HG03575 (cell line): ENCODE results near the gene MBOAT2.

ENCODE experiments used
- ATAC-seq: cut with Tn5 transposase; IDR thresholded peaks from one replicate; pipeline ENCODE4 v1.9.1; 2021; ENCODE audit not compliant: unreplicated experiment, insufficient number of reproducible peaks, low FRiP score; ENCODE audit errors: extremely low read depth

The MBOAT2 gene

DNA sequence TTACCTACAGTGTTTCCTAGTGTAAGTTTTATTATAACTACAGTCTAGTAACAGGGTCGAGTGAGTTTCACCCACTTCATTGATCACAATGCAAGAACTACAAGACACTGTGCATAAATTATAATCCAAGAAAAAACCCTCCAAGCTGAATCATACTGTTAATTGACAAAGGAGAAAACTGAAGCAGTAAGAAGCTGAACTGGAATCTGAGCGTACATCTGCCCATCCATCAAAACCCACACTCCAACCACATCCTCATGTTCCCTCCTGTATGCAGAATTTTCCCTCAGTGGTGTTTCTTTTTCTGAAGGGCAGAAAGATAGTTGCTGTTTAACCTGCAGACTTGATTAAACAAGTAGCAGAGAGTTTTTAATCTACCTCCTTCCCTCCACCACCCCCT lies 116.6 kb downstream of the MBOAT2 start:
- no peak for ATAC-seq

DNA sequence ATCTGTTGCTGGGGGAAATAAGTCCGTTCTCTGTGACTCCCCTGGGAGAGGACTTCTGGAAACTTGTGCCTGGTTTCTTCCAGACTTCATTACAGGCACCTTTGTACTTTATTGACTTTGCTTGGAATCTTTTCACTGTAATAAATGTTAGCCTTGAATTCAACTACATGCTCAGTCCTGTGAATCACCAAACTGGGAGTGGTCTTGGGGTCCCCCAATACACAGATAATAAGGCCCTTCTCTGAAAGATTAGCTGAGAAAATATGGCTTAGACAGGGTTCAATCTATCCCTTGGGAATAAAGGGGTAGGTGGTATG lies 117.3 kb downstream of the MBOAT2 start:
- no peak for ATAC-seq

DNA sequence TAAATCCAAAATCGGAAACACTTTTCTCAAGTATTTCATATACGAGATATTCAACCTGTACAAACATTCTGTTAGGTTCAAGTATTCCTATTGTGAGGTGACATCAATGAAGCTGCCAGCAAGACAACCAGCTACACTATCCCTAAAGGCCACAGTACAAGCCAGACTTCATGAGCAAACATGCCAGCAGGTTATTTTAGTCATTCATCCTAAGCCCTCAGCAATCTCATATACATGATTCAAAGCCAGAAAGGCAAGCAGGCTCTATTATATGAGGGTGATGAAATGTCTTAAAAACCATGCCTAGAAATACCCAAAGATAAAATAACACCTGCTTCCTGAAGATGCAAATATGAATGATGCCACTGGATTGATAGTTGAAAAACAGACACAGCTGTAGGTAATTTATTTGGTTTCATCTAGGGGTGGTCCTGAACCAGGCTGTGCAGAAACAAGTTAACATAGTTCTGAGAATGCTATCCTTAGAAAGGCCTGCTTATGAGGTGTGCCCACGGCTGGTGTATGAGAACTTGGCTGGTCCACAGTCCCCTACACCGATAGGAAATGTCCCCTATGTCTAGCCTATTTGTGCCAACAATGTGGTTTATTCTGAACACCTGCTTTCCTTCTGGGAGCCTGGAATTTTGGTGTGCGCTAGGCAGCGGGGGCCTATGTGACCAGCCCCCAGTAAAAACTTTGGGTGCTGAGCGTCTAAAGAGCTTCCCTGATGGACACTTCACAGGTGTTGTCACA lies 117.9 kb downstream of the MBOAT2 start:
- no peak for ATAC-seq

DNA sequence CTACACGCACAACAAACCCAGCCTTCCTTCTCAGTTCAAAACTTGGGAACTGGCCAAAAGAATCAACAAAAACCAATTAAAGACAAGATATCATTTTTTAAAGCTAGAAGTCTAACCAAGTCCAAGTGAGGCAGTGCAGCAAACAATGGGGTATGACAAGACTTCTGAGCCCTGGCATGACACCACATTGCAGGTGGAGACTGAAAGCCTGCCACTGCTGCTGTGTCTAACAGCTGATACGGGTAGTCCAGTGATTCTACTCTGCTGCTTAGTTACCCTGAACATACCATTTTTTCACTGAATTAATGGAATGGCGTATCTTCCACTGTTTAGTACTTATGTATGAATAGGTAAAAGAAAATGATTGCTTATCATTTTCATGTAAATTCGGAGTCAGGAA lies 118.7 kb downstream of the MBOAT2 start:
- ATAC-seq = no peak

DNA sequence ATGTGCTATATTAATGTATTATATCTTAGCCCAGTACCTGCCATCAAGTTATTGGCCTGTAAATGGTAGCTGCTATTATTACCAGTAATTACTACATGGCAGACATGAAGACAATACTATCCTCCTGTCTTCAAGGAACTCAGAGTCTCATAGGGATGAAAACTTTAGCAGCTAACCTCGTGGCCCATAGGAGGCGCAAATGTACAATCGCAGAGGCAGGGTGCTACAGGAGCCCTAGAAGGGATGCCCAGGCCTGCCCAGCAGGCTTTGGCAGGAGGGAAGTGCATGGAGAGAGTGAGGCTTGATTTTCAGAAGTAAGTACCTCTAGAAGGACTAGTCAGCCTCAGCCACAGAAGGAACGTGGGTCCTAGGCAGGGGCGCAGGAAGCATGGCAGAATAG lies 121.4 kb downstream of the MBOAT2 start:
- no peak for ATAC-seq

DNA sequence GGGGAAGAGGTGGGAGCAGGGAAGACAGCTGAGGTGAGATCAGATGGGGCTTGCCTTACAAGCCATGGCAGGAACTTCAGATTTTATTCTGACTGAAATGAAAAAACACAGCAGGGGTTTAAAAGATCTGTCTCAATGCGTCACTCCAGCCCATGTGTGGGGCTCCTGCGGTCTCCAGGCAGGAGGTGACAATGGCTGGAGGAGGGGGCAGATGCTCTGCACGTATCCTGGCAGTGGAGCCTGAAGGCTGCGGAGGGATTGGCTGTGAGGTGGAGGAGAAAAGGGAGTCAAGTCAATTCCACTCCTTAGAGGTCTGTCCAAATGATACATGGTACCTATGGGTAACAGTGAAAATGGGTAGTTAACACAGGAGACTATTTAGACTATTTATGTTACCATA lies 125.6 kb downstream of the MBOAT2 start:
- ATAC-seq = no peak

DNA sequence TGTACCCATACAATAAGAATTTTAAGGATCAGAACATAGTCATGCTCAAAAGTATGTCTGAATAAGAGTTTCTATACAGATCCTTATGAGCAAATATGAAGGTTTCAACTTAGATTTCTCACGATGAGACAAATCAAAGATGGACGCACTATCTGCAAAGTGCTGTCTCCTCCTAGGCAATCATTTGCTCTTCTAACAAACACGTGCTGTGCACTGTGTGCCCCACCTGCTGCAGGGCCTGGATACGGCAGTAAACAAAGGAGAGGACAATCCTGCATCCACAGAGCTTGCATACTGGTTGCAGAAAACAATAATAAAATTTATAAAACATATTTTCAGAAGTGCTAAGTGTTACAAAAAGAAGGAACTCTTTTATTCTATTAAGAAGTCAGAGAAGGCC lies 126.2 kb downstream of the MBOAT2 start:
- ATAC-seq = no peak

DNA sequence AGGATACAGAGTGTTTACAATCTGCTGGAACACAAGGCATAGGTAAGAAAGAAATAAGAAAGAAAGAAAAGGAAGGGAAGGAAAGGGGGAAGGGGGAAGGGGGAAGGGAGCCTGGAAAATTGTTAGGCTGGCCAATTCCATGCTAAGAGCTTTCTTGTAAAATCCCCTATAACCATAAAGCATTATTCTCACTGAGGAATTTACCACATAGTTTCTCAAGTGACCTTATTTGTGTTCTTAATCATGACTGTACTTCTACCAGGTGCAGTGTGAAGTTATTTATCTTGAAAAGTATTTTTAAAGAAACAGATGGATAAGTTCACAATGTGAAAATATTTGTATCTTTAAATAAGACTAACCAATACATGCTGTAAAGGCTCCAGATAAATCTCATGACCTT lies 126.9 kb downstream of the MBOAT2 start:
- no peak for ATAC-seq

DNA sequence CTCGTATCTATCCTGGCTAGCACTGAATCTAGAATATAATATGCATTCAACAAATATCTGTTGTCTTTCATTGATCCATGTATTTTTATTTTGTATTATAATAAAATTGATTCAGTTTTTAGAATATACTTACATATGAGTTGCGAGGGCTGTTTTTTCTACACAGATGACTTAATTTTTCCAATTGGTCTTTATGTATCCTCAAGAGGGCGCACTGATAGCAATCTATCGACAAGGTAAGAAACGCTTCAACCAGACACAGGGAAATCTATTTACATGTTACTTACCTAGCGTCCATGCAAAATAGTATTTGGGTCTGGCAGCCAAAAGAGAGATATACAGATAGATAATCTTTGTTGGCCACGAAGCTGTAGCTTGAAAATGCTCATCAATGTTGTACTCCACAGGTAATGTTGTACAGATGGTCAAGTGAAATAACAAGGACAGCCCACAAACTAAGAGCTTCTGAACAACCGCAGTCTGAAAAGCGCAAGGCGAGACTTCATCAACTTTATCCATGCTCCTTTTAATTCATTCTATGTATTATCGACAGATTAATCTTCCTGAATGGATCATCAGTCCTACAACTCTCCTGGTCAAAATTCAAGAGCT lies 130.6 kb downstream of the MBOAT2 start:
- ATAC-seq = no peak

DNA sequence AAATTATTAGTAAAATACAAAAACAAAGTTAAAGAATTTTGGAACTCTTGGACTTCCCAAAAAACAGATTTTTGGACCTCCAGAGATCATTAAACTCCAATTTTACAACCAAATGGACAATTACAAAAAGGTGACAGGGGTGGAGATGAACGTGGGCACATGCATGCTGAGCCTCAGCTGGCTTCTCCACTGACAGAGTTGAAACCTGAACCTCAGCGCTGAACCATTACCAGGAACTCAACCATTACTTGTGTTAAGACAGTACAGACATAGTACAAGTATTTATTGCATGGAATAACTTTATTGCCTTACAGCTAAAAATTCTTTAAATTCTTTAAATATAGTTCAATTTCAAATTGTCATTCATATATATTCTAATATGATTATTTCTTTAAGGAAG lies 133.0 kb downstream of the MBOAT2 start:
- ATAC-seq = no peak

DNA sequence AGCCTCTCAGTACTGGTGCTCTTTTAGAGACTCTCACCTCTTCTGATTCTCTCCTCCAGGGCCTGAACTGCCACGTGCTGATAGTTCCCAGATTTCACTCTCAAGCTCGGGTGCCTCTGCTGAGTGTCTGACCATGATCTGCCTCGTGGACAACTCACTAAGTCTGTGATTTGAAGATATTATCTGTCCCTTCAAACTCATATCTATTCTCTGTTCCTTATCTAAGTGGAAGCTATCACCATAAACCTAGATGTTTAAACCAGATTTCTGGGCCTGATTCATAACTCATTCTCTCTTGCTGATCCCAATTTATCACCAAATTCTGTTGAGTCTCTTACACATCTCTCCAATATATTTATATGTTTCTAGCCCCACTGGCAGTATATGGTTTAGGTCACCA lies 136.1 kb downstream of the MBOAT2 start:
- no peak for ATAC-seq

DNA sequence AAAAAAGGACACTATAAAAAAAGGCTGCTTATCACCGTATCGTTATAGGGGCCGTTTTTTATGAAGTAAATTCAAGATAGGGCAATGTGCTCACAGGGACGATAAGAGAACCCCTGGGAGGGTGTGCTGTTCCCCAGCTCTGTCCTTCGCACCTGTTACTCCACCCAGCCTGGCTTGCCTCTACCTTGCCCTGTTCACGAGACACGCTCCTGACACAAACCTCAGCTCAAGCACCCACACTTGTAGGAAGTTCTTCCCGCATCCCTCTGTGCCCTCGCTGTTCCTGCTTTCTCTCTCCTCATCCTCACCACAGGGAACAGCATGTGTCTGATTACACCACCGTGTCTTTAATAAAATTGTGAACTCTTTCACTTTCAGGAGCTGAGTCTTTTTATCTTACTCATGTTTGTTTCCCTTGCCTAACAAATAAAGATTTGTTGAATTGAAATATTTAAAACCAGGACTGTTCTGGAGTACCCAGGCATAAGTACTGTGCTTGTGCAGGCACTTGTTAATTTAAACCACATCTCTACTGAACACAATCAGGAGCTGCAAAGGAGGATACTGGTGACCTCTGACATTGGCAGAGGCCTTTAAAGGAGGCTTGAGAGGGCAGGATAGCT lies 140.0 kb downstream of the MBOAT2 start:
- no peak for ATAC-seq

DNA sequence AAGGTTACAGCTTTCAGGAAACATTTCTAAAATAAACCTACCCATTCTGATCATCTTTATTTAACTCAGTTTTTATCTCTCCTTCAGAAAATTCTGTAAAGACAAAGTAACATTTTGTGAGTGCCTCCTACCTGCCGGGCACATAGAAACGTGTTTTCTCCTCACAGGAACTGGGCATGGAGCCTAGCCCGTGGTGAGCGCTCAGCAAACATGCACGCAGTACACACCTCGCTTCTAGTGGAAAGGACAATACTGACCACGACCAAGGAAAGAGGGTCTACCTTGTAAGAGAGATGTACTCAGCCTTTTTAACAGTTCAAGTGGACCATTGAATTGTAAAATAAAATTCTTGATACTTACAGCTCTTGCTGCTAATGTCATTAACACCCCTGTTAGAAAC lies 141.3 kb downstream of the MBOAT2 start:
- ATAC-seq = no peak

DNA sequence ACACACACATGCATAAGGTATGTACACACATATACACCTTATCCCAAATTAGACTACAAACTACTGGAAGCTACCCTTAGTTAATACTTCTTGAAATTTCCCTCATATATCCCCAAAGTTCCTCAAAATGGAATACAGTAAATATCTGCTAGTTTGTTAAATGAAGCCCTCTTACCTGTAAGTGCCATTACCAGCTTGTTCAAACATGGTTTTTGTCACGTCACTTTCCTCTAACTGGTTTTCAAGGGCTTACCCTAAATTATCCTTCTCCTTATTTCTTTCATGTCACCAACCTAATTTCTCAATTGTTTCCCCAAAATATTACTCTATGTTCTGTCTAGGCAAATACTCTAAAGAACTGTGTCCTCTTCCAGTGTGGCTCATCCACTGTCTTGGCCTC lies 141.7 kb downstream of the MBOAT2 start:
- no peak for ATAC-seq

DNA sequence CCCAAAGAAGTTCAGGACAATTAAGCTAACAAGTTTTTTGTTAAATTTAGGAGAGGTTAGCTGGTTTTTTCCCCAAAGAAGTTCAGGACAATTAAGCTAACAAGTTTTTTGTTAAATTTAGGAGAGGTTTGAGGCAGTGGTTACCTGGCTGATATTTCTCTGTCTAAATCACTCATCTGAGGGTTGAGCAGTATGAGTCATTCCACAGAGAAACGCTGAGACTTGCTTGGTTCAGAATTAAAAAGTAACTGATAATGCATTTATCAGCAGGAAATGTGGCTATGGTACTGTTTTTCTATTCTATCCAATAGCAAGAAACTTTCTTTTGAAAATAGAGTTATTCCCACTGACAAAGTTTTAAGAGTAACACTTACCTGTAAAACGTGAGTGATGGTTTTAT lies 143.2 kb downstream of the MBOAT2 start:
- ATAC-seq = no peak

DNA sequence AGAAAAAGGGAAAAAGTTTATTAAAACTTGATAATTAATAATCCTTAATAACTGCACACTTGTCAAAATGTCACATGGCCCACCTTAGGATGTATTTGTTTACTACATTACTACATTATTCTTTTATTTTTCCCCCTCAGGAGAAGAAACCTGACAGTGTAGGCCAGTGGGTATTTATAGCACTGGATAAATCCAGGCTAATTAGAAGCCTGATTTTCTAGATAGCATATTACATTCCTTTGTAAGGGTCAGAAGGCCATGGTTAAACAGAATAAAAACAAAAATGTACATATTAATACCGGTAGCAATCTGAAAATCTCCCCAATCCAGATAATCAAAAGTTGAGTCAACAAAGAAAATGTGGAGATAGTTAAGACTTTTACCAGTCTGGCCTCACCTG lies 144.6 kb downstream of the MBOAT2 start:
- no peak for ATAC-seq

DNA sequence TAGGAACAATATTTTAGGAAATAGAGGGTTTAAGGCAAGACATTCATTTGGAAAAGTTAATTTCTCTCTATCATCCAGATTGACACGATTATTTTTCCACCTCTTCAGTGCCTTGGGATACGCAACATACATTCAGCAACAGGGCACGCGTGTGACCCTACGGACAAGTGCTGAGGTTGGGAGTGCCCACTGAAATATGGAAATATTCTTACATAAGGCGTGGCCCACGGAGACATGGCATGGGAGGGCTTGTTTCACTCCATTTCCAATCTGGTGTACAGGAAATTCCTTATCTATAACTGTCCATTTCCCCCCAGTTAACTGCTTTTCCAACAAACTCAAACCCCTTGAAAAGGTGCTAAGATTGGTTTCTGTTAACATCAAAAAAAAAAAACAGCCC lies 145.2 kb downstream of the MBOAT2 start:
- ATAC-seq = no peak

DNA sequence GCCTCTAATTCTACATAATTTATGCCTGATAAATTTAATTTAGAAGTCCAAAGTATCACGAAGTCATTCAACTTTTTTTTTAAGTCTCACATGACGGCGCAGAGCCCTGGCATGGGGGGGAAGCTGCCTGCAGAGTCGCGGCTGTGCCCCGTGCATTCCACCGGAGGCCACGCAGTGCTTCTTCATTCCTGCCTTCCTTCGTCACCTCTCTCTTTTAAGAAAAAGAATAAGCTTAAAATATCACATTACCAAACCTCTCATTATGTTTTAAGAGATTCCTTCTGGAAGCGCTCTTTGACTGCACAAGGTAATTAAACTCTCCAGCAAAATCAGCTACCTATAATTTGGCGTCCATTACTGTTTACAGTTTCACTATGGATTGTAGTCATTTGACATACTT lies 145.8 kb downstream of the MBOAT2 start:
- ATAC-seq = no peak

DNA sequence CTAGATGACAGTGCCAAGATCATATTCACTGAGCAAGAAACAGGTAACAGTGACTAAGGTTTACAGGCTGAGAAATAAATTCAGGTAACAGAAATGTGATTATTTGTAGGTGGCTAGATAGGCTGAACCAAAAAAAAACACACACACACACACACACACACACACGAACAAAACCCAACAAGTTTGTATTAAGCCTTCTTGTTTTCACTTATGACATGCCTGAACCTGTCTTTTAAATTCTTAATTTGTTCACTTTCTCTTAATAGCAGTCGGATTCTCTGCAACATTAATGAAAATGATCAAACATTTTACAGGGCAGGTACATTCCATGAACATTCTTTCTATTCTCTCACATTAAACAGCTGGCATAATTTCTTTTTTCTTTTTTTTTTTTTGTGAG lies 147.3 kb downstream of the MBOAT2 start:
- ATAC-seq = no peak

DNA sequence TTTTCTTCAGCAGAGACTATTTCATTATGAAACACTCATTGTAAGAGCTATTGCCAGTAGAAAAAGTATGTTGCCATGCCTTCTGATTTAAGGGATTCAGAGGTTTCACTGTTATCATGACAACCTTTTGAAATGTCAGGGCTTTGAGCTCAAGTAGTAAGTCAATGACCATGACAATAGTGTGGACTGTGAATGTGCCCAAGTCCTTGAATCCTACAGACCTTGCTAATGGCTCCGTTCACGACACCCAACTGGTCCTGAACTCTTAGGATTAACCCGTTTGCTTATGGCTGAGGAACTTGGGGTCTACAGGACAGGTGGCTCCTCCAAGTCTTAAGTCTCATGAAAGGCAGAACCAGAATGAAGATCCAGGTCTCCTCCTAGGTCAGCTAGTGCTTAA lies 148.5 kb downstream of the MBOAT2 start:
- no peak for ATAC-seq

DNA sequence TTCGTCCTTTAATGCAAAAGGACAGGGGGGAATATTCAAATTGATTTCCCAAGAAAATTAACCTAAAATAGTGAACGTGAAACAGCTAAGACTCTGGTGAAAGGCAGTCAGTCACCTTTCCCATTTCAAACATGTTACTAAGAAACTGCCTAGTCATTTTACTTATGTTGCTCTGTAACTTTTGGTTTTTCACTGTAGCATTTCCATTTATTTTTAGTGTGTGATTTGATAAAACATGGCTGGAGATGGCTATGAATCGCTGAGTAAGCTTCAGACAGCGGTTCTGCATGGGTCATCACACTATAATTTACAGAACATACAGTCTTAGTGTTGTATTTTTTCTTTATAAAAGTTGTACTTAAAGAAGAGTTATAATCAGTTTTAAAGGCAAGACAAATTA lies 150.1 kb downstream of the MBOAT2 start:
- ATAC-seq = no peak
